Measurements from ENCODE around the gene CMTM7. TPM values are rescaled to one million over a fixed set of nuclear protein-coding genes. Genes with fewer than 3 reads are reported as not detected.

Gene CMTM7
- polyA plus RNA-seq, 1 of the 3 experiments (the other 2 are of a cell fraction): 50.1 TPM

DNA sequence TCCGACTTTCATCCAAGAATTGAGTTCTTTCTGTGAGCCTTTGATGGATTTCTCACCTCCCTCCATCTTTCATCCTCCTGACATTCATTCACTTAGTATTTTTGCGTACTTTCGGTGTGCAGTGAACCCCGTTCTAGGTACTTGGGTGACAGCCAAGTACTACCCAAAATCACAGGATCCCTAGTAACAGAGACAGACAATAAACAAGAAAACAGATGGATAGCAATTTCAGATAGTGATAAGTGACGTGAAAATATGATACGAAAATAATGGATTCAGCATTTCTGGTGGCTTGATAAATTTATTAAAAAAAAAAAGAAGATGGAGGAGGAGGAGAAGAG is 111.3 kb downstream of the CMTM7 start:
- Histone ChIP-seq H3K9me2 (no peaks in the 10 kb centered on the region), H3K4me2 (peak overlapping the region; percentile 86; the same call in 1 of the 2 replicates), H3K4me1 (ENCODE audit: control insufficient read depth in 1 of 2, insufficient read depth in 2 of 2, low read depth in 1 of 2, low read length in 1 of 2) (peaks cover 0 to 10% of the 10 kb centered on the region in 2 experiments; a peak in 3 of 4 replicates), H3K4me3 (ENCODE audit: low read depth in 2 of 2, low read length in 1 of 2) (peak overlapping the region; percentile 80 to 94), H3K9ac (peak overlapping the region; percentile 91), H3K27ac (ENCODE audit: low read depth in 2 of 2, low read length in 1 of 2) (peak overlapping the region; percentile 90 to 94), H3K9me3 (no peaks in the 10 kb centered on the region), H4K20me1 (ENCODE audit: insufficient read depth) (peaks cover 28% of the 10 kb centered on the region), H3K36me3 (replicated peaks in 1 of 2; ENCODE audit: control insufficient read depth in 1 of 2, insufficient read depth in 2 of 2, low read length in 1 of 2) (peaks cover 3 to 6% of the 10 kb centered on the region in 2 experiments), H3K27me3 (ENCODE audit: insufficient read depth) (no peaks in the 10 kb centered on the region), H3F3A (replicated peaks; ENCODE audit: insufficient read depth) (peaks cover 13% of the 10 kb centered on the region), H2AFZ (ENCODE audit: low read depth) (peak overlapping the region; percentile 97), H3K79me2 (ENCODE audit: insufficient read depth) (peaks cover 44% of the 10 kb centered on the region)
- WGBS (ENCODE audit: low lambda C conversion rate): 0% methylated on average over 6 of the region's 6 CpGs
- TF ChIP-seq JUND (IDR thresholded peaks at IDR 0.05) (no peak), CHD2 (IDR thresholded peaks at IDR 0.05; ENCODE audit: low read length, partially characterized antibody) (no peak), NFIC (IDR thresholded peaks at IDR 0.05; ENCODE audit: borderline replicate concordance) (peak; percentile 46; the same call in 1 of the 2 replicates), POLR2AphosphoS5 (IDR thresholded peaks at IDR 0.05; ENCODE audit: low read depth, low read length) (peak; percentile 39; the same call in 1 of the 2 replicates), MXI1 (IDR thresholded peaks at IDR 0.05; ENCODE audit: low read depth, low read length) (no peak), RFX5 (IDR thresholded peaks at IDR 0.05; ENCODE audit: low read length) (0 out of 2 replicates have a peak, but pooled peaks have one; percentile 19), ELF1 (IDR thresholded peaks at IDR 0.05) (no peak)
- TF ChIP-seq, protein P1, sequence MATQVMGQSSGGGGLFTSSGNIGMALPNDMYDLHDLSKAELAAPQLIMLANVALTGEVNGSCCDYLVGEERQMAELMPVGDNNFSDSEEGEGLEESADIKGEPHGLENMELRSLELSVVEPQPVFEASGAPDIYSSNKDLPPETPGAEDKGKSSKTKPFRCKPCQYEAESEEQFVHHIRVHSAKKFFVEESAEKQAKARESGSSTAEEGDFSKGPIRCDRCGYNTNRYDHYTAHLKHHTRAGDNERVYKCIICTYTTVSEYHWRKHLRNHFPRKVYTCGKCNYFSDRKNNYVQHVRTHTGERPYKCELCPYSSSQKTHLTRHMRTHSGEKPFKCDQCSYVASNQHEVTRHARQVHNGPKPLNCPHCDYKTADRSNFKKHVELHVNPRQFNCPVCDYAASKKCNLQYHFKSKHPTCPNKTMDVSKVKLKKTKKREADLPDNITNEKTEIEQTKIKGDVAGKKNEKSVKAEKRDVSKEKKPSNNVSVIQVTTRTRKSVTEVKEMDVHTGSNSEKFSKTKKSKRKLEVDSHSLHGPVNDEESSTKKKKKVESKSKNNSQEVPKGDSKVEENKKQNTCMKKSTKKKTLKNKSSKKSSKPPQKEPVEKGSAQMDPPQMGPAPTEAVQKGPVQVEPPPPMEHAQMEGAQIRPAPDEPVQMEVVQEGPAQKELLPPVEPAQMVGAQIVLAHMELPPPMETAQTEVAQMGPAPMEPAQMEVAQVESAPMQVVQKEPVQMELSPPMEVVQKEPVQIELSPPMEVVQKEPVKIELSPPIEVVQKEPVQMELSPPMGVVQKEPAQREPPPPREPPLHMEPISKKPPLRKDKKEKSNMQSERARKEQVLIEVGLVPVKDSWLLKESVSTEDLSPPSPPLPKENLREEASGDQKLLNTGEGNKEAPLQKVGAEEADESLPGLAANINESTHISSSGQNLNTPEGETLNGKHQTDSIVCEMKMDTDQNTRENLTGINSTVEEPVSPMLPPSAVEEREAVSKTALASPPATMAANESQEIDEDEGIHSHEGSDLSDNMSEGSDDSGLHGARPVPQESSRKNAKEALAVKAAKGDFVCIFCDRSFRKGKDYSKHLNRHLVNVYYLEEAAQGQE (IDR thresholded peaks at IDR 0.05; ENCODE audit: low read depth, low read length): no peak
- ChIA-PET CTCF (interaction anchor here (0.9 to 2.4 kb wide), 3 partner anchors 11 to 128 kb away, joined by 4 to 9 read pairs (median 4); no protein-coding TSS in a partner anchor), POLR2A (no interaction called here)
- no peak for DNase-seq

Other genes with a start within 250 kb of the CMTM7 start
- gene CMTM8, start 153.2 kb upstream of the CMTM7 start, polyA plus RNA-seq (2012; rRNA removed): 7.9 and 9.7 TPM in 2 replicates
- 29.8 and 37.8 TPM in 2 replicates for gene CMTM6, start 111.0 kb downstream of the CMTM7 start, polyA plus RNA-seq (2012; rRNA removed)
- 15.4 and 16.9 TPM in 2 replicates for gene DYNC1LI1, start 179.0 kb downstream of the CMTM7 start, polyA plus RNA-seq (2012; rRNA removed)

Data from SK-N-SH (cell line).